ENCODE data around the gene RPL19. TPM values are rescaled to one million over a fixed set of nuclear protein-coding genes. Genes with fewer than 3 reads are reported as not detected.

The RPL19 gene
- total RNA-seq, 1 donor from 2014 or later, result 2,751 TPM

GRCh38 chr17:39151943-39152818 lies 47.9 kb upstream of the RPL19 start:
- Histone ChIP-seq H3K9me3 (ENCODE audit: low read depth) (no peaks in the 10 kb centered on the region), H4K20me1 (ENCODE audit: low read depth) (no peaks in the 10 kb centered on the region), H2AFZ (replicated peaks) (no peak overlapping the region), H3K27ac (no peak overlapping the region), H3F3A (ENCODE audit: low read depth) (peaks cover 13% of the 10 kb centered on the region), H3K4me3 (peak overlapping the region; percentile 83), H3K79me2 (ENCODE audit: low read depth) (no peaks in the 10 kb centered on the region), H3K4me1 (peaks cover 8% of the 10 kb centered on the region), H3K36me3 (no peaks in the 10 kb centered on the region), H3K27me3 (peaks cover 38% of the 10 kb centered on the region), H3K9ac (no peak overlapping the region), H3K4me2 (peak overlapping the region; percentile 99)
- Mint-ChIP-seq H3K4me1 (peaks cover 27% of the 10 kb centered on the region), H3K27ac (no peak overlapping the region), H3K9me3 (peaks cover 13% of the 10 kb centered on the region), H3K27me3 (ENCODE audit: insufficient read depth, low read depth) (peaks cover 69% of the 10 kb centered on the region), H3K4me3 (peak overlapping the region; percentile 98), H3K36me3 (peaks cover 7% of the 10 kb centered on the region)
- peak; percentile 62 for DNase-seq (ENCODE audit: low spot score)
- TF ChIP-seq CTCF (IDR thresholded peaks at IDR 0.05), result no peak
- TF ChIP-seq EZH2 (IDR thresholded peaks at IDR 0.05), result peak; percentile 50
- no peak for TF ChIP-seq EZH2phosphoT487 (IDR thresholded peaks at IDR 0.05)

- Mint-ChIP-seq H3K4me1 (peaks cover 27% of the 10 kb centered on the region), H3K4me3 (peak overlapping the region; percentile 98), H3K9me3 (peaks cover 13% of the 10 kb centered on the region), H3K36me3 (peaks cover 7% of the 10 kb centered on the region), H3K27me3 (ENCODE audit: insufficient read depth, low read depth) (peaks cover 65% of the 10 kb centered on the region), H3K27ac (peak overlapping the region; percentile 99)
- H3K4me1 ChIP-seq, result peaks cover 8% of the 10 kb centered on the region
- H3K79me2 ChIP-seq (ENCODE audit: low read depth), result no peaks in the 10 kb centered on the region
- H3K9ac ChIP-seq, result no peak overlapping the region
- no peaks in the 10 kb centered on the region for H3K36me3 ChIP-seq
- H3K9me3 ChIP-seq (ENCODE audit: low read depth), result no peaks in the 10 kb centered on the region
- peaks cover 38% of the 10 kb centered on the region for H3K27me3 ChIP-seq
- H3K27ac ChIP-seq, result no peak overlapping the region
- peak overlapping the region; percentile 93 for H2AFZ ChIP-seq (replicated peaks)
- peak overlapping the region; percentile 99 for H3K4me2 ChIP-seq
- TF ChIP-seq EZH2 (IDR thresholded peaks at IDR 0.05) (no peak), CTCF (IDR thresholded peaks at IDR 0.05) (no peak), EZH2phosphoT487 (IDR thresholded peaks at IDR 0.05) (no peak)
- peak overlapping the region; percentile 83 for H3K4me3 ChIP-seq
- H4K20me1 ChIP-seq (ENCODE audit: low read depth), result no peaks in the 10 kb centered on the region
- DNase-seq (ENCODE audit: low spot score), result peak; percentile 88
- H3F3A ChIP-seq (ENCODE audit: low read depth), result peaks cover 7% of the 10 kb centered on the region
Observed at GRCh38 chr17:39153599-39154051, 46.5 kb upstream of the RPL19 start.

GRCh38 chr17:39155654-39156053 lies 44.4 kb upstream of the RPL19 start:
- Histone ChIP-seq H3K4me2 (no peak overlapping the region), H3K4me1 (peaks cover 8% of the 10 kb centered on the region), H3F3A (ENCODE audit: low read depth) (peaks cover 7% of the 10 kb centered on the region), H3K9ac (no peak overlapping the region), H2AFZ (replicated peaks) (no peak overlapping the region), H3K27me3 (peaks cover 19% of the 10 kb centered on the region), H4K20me1 (ENCODE audit: low read depth) (no peaks in the 10 kb centered on the region), H3K79me2 (ENCODE audit: low read depth) (no peaks in the 10 kb centered on the region), H3K27ac (no peak overlapping the region), H3K4me3 (no peak overlapping the region), H3K9me3 (ENCODE audit: low read depth) (no peaks in the 10 kb centered on the region), H3K36me3 (no peaks in the 10 kb centered on the region)
- peak overlapping the region; percentile 26 for H3K4me3 Mint-ChIP-seq
- H3K4me1 Mint-ChIP-seq, result peaks cover 24% of the 10 kb centered on the region
- TF ChIP-seq EZH2phosphoT487 (IDR thresholded peaks at IDR 0.05) (no peak), EZH2 (IDR thresholded peaks at IDR 0.05) (no peak), CTCF (IDR thresholded peaks at IDR 0.05) (no peak)
- DNase-seq (ENCODE audit: low spot score), result no peak
- peaks cover 7% of the 10 kb centered on the region for H3K36me3 Mint-ChIP-seq
- H3K27ac Mint-ChIP-seq, result no peak overlapping the region
- peaks cover 47% of the 10 kb centered on the region for H3K27me3 Mint-ChIP-seq (ENCODE audit: insufficient read depth, low read depth)
- peaks cover 13% of the 10 kb centered on the region for H3K9me3 Mint-ChIP-seq
